Endothelial cell of umbilical vein (primary cell): ENCODE measurements around the gene ZNF850. TPM values are rescaled to one million over a fixed set of nuclear protein-coding genes. Genes with fewer than 3 reads are reported as not detected.
"Not testable (repeated sequence)": the region's sequence is repeated elsewhere in the genome, so short reads cannot be mapped to it uniquely, and the experiment has no call there.

ENCODE experiments used
- BruUV-seq: library from RNA; stranded (reverse); fragments of 400-500 nt; replicated peaks from 2 replicates; lab custom pipeline; 2021; lab: Mats Ljungman, UMichigan
- CTCF ChIA-PET: fragments of 300-600, 350-600 bp; sonication (Branson Sonifier 250); formaldehyde crosslinking; loops from one replicate; lab custom pipeline; 2021; ENCODE audit warnings: antibody characterized with exemption, inconsistent platforms; lab: Charles Lee
- POLR2A ChIA-PET: fragments of 300-600, 350-600 bp; sonication (Branson Sonifier 250); formaldehyde crosslinking; loops from one replicate; lab custom pipeline; 2021; ENCODE audit warnings: antibody characterized with exemption, inconsistent platforms; lab: Charles Lee
- DNase-seq: peaks from one replicate; pipeline ENCODE4 v3.0.0-alpha.2; 2011; ENCODE audit warnings: low read depth, low spot score
- FAIRE-seq: peaks from 2 replicates; lab custom pipeline; 2011; peaks lifted over from hg19 to GRCh38; lab: Jason Lieb, UNC
- H2AFZ ChIP-seq: 2 replicates; pipeline ENCODE4 v1.6.0; 2012; ENCODE audit warnings: low read depth, low read length, control low read depth, inconsistent platforms
- H3K27ac ChIP-seq: 2 replicates; pipeline ENCODE4 v1.5.1; 2011; ENCODE audit warnings: low read depth, mild to moderate bottlenecking, control low read depth, low read length, moderate library complexity; ENCODE audit not compliant: insufficient read depth
- H3K27me3 ChIP-seq, 2 experiments: 2 replicates each; pipeline versions ENCODE4 v1.6.0 to v1.6.1; 2011; ENCODE audit warnings: low read length in 2 of 2, mixed read lengths in 1 of 2; ENCODE audit not compliant: control insufficient read depth in 2 of 2, insufficient read depth in 2 of 2
- H3K36me3 ChIP-seq, 2 experiments: 2 replicates in 1 of 2; 3 replicates in 1 of 2; pipeline ENCODE4 v1.5.1; 2011; ENCODE audit warnings: low read length in 2 of 2, mild to moderate bottlenecking in 1 of 2, moderate library complexity in 1 of 2; ENCODE audit not compliant: control insufficient read depth in 2 of 2, insufficient read depth in 2 of 2; ENCODE audit errors: extremely low read depth in 1 of 2
- H3K4me1 ChIP-seq: 3 replicates; pipeline ENCODE4 v1.5.1; 2011; ENCODE audit warnings: mild to moderate bottlenecking, low read length; ENCODE audit not compliant: control insufficient read depth, insufficient read depth; ENCODE audit errors: extremely low read depth
- H3K4me2 ChIP-seq: 2 replicates; pipeline ENCODE4 v1.6.1; 2011; ENCODE audit warnings: low read length, control low read depth, mixed read lengths; ENCODE audit not compliant: insufficient read depth
- H3K4me3 ChIP-seq, 3 experiments: fragments of 200-600 bp in 1 of 3; sonication (generic), shearing (Covaris generic) in 1 of 3; replicated peaks in 1 of 3; 2 replicates each; pipeline ENCODE4 v1.5.1; 2011 to 2016; ENCODE audit warnings: control low read depth in 3 of 3, low read length in 3 of 3, mild to moderate bottlenecking in 2 of 3, inconsistent platforms in 1 of 3, low read depth in 1 of 3, moderate library complexity in 1 of 3; ENCODE audit not compliant: insufficient read depth in 1 of 3
- H3K79me2 ChIP-seq: 2 replicates; pipeline ENCODE4 v1.6.0; 2012; ENCODE audit warnings: low read length, inconsistent platforms; ENCODE audit not compliant: control insufficient read depth, insufficient read depth
- H3K9ac ChIP-seq: replicated peaks from 2 replicates; pipeline ENCODE3; 2011; ENCODE audit warnings: low read length, control low read depth; ENCODE audit not compliant: insufficient read depth; ENCODE audit errors: extremely low read depth
- H3K9me1 ChIP-seq: replicated peaks from 3 replicates; pipeline ENCODE4 v1.6.0; 2011; ENCODE audit warnings: mild to moderate bottlenecking, low read length; ENCODE audit not compliant: control insufficient read depth, insufficient read depth; ENCODE audit errors: extremely low read depth
- H3K9me3 ChIP-seq: replicated peaks from 2 replicates; pipeline ENCODE4 v1.5.1; 2012; ENCODE audit warnings: low read length, inconsistent platforms; ENCODE audit not compliant: control insufficient read depth, insufficient read depth
- H4K20me1 ChIP-seq: replicated peaks from 2 replicates; pipeline ENCODE3; 2011; ENCODE audit warnings: mild to moderate bottlenecking, low read length; ENCODE audit not compliant: control insufficient read depth, insufficient read depth; ENCODE audit errors: extremely low read depth
- GATA2 ChIP-seq: IDR thresholded peaks from 2 replicates; pipeline ENCODE4 v1.7.0; 2011; ENCODE audit warnings: low read depth, mild to moderate bottlenecking, moderate library complexity, mixed read lengths, low read length; ENCODE audit not compliant: insufficient read length, insufficient read depth
- JUN ChIP-seq: IDR thresholded peaks from 2 replicates; pipeline ENCODE4 v1.6.1; 2011; ENCODE audit warnings: borderline replicate concordance, low read depth; ENCODE audit not compliant: insufficient read length, insufficient read depth
- MYC ChIP-seq: IDR thresholded peaks from one replicate; pipeline ENCODE4 v1.6.1; 2011; ENCODE audit warnings: mild to moderate bottlenecking, low read depth, low read length
- POLR2A ChIP-seq: IDR thresholded peaks from 2 replicates; pipeline ENCODE4 v1.6.1; 2012; ENCODE audit warnings: low read depth, mild to moderate bottlenecking, control low read depth, low read length
- dilution Hi-C: fragments of 300-500 bp; cut with MboI; formaldehyde crosslinking; loops from one replicate; pipeline ENCODE4 v1.15.0; 2019; ENCODE audit warnings: low sequenced_read_pairs; ENCODE audit not compliant: extremely low pct_ligation_motif_present
- intact Hi-C: fragments of 100-400 bp; cut with micrococcal nuclease; formaldehyde crosslinking; loops from one replicate; pipeline ENCODE4 v1.10.0; 2022
- polyA plus RNA-seq, 4 experiments: library from polyadenylated mRNA; depleted of rRNA in 3 of 4; stranded (reverse) in 3 of 4; unstranded in 1 of 4; fragments of >200 nt; gene quantifications; 2 replicates each; pipeline versions ENCODE4 v1.2.1 to v1.2.3, GENCODE V29; 2011 to 2012; ENCODE audit warnings: missing spikeins in 1 of 4
- total RNA-seq: library from RNA; stranded (reverse); gene quantifications from 2 replicates; pipeline ENCODE4 v1.2.3, GENCODE V29; 2021
- TF ChIP-seq, protein P1 (sequence below), 2 donors: IDR thresholded peaks; 1 replicate in 1 of 2; 2 replicates in 1 of 2; pipeline ENCODE4 v1.5.1; 2011; ENCODE audit warnings: low read length in 2 of 2, mild to moderate bottlenecking in 2 of 2, moderate library complexity in 2 of 2, control low read depth in 1 of 2, inconsistent platforms in 1 of 2, low read depth in 1 of 2; ENCODE audit not compliant: insufficient read depth in 1 of 2; ENCODE audit errors: extremely low read depth in 1 of 2
- TF ChIP-seq, protein P2 (sequence below): IDR thresholded peaks from 2 replicates; pipeline ENCODE4 v1.6.1; 2011; ENCODE audit not compliant: insufficient read depth, insufficient read length

ZNF850 gene
- total and polyA plus RNA-seq, 2 donors (not counting 3 experiments of a cell fraction or from before 2014, with no cell fraction given): 0.98 to 4.5 TPM

- H3K4me2 ChIP-seq: no peak overlapping the region
- H4K20me1 ChIP-seq: no peaks in the 10 kb centered on the region
- H3K27ac ChIP-seq: no peak overlapping the region
- intact Hi-C loops: no loop called here
- DNase-seq: no peak
- H3K9me1 ChIP-seq: no peaks in the 10 kb centered on the region
- BruUV-seq: no TSS peak
- no peaks in the 10 kb centered on the region for H3K79me2 ChIP-seq
- H3K36me3 ChIP-seq: peaks cover 11% of the 10 kb centered on the region in 2 experiments
- no peak overlapping the region for H2AFZ ChIP-seq
- dilution Hi-C loops: no loop called here
- H3K27me3 ChIP-seq: no peaks in the 10 kb centered on the region
- FAIRE-seq: no peak
- no peaks in the 10 kb centered on the region for H3K4me1 ChIP-seq
- TF ChIP-seq, protein P1, sequence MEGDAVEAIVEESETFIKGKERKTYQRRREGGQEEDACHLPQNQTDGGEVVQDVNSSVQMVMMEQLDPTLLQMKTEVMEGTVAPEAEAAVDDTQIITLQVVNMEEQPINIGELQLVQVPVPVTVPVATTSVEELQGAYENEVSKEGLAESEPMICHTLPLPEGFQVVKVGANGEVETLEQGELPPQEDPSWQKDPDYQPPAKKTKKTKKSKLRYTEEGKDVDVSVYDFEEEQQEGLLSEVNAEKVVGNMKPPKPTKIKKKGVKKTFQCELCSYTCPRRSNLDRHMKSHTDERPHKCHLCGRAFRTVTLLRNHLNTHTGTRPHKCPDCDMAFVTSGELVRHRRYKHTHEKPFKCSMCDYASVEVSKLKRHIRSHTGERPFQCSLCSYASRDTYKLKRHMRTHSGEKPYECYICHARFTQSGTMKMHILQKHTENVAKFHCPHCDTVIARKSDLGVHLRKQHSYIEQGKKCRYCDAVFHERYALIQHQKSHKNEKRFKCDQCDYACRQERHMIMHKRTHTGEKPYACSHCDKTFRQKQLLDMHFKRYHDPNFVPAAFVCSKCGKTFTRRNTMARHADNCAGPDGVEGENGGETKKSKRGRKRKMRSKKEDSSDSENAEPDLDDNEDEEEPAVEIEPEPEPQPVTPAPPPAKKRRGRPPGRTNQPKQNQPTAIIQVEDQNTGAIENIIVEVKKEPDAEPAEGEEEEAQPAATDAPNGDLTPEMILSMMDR (IDR thresholded peaks at IDR 0.05; ENCODE audit: extremely low read depth in 1 of 2, insufficient read depth in 1 of 2, low read depth in 1 of 2, low read length in 2 of 2): no peak
- TF ChIP-seq JUN: no peak
- TF ChIP-seq GATA2: no peak
- TF ChIP-seq, protein P2, sequence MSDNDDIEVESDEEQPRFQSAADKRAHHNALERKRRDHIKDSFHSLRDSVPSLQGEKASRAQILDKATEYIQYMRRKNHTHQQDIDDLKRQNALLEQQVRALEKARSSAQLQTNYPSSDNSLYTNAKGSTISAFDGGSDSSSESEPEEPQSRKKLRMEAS: no peak
- no peak for TF ChIP-seq MYC
- no peak for TF ChIP-seq POLR2A
- ChIA-PET CTCF (no interaction called here), POLR2A (no interaction called here)
- H3K4me3 ChIP-seq: no peak overlapping the region
- peaks cover 36% of the 10 kb centered on the region for H3K9me3 ChIP-seq
- H3K9ac ChIP-seq: no peak overlapping the region
These were observed 26.7 kb downstream of the ZNF850 start for GRCh38 chr19:36745870-36746269.

DNA sequence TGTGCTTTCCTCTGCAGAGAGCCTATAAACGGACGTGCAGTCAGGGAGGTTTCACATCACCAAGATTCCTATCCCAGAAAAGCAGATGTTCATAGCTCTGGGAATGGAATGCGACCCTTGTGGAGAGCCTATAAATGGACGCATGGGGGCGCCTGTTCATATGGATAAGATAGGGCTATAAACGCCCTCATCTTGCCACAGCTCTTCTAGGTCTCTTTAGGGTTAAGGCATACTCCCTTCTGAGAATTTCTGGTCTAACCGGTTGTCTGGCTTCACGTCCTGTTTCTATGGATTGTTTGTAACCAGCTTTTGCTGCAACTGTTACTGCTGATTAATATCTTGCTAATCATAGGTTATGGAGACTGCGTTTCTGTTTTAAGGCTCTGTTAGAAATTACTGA, 36.4 kb downstream of the ZNF850 start:
- H3K36me3 ChIP-seq, H3K9me3 ChIP-seq, H3K9ac ChIP-seq, H3K27me3 ChIP-seq, H3K4me2 ChIP-seq, POLR2A ChIA-PET, H3K9me1 ChIP-seq, H3K27ac ChIP-seq, DNase-seq, FAIRE-seq, H2AFZ ChIP-seq, H3K4me1 ChIP-seq, H3K4me3 ChIP-seq, BruUV-seq, intact Hi-C loops, dilution Hi-C loops, H3K79me2 ChIP-seq, CTCF ChIA-PET, H4K20me1 ChIP-seq: not testable (repeated sequence)
